ENCODE data around the gene TSPAN4. TPM values are rescaled to one million over a fixed set of nuclear protein-coding genes. Genes with fewer than 3 reads are reported as not detected.

Gene TSPAN4
- total RNA-seq, 1 donor from 2014 or later: 56.7 TPM

DNA sequence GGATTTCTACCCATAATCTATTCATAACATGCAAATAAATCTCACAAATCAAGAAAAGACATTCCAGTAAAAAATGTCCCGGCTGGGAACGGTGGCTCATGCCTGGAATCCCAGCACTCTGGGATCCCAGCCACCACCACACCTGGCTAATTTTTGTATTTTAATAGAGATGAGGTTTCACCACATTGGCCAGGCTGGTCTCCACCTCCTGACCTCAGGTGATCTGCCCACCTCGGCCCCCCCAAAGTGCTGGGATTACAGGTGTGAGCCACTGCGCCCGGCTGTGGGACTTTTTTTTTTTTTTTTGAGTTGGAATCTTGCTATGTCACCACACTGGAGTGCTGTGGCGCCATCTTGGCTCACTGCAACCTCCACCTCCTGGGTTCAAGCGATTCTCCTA is 63.3 kb downstream of the TSPAN4 start:
- no peak for DNase-seq (ENCODE audit: low read depth)

DNA sequence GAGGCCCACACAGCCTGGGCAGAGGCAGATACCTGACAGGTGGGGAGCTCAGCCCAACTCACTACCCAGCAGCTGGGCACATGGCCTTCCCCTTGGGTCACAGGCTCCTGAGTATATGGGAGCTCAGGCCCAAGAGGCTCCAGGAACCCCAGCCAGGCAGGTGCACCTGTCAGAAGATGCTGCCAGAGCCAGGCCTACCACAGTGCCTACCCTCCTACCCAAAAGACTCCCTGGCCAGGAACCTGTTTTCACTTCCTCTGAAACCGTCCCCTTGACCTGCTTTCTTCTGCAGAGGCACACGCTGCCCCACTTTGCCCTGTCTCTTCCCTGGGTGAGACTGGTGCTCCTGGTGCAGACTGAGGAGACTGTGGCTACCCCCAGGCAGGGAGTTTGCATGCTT is 65.0 kb downstream of the TSPAN4 start:
- DNase-seq (ENCODE audit: low read depth): no peak

- no peak for DNase-seq (ENCODE audit: low read depth)
These were observed 65.6 kb downstream of the TSPAN4 start for GRCh38 chr11:908273-908672.

DNA sequence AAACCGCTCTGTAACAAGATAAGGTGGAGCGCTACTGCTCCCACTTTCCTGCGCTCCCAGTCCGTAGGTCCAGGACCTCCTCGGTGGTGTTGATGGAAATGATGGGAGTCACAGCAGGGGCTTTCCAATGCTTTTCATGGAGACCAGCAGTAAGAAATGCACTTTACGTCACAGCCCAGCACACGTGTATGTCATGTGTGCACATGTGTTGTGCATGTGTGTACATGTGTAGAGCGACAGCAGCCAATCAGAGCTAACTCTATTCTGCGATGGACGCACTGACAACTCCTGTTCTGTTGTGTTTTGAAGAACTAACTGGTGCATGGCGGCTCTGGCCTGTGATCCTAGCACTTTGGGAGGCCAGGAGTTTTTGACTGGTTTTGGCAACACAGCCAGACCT is 66.8 kb downstream of the TSPAN4 start:
- DNase-seq (ENCODE audit: low read depth): no peak

- DNase-seq (ENCODE audit: low read depth): no peak
These were observed 67.5 kb downstream of the TSPAN4 start for GRCh38 chr11:910044-910588.

DNA sequence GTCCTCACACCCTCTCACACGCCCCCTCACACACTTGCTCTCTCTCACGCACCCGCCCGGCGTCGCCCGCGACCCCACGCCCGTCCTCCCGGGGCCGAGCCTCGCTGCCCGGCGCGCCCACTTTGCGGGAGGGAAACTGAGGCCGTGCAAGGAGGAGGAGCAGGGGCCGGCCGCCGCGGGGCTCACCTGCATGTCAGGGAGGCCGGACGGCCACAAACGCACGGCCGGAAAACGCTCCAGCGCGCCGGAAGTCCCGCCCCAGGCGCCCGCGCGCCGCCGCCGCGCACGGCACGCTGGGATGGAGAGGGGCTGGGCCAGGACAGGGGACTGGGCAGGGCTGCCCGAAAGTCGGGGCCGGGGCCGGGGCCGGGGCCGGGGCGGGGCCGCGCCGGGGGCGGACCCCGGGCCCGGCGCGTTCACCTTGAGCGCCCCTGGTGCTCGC is 68.0 kb downstream of the TSPAN4 start, which contains the start of gene CHID1:
TSS of gene CHID1 (minus strand) at position 222 of the 442 bp plus-strand sequence. CDS start 5,994 bp downstream, outside the sequence.
- peak; percentile 85 for DNase-seq (ENCODE audit: low read depth)

- peak; percentile 63 for DNase-seq (ENCODE audit: low read depth)
These were observed 68.6 kb downstream of the TSPAN4 start for GRCh38 chr11:911031-911889.

GRCh38 chr11:911890-912219 is 69.2 kb downstream of the TSPAN4 start:
- DNase-seq (ENCODE audit: low read depth): no peak

GRCh38 chr11:912266-912665 is 69.6 kb downstream of the TSPAN4 start:
- no peak for DNase-seq (ENCODE audit: low read depth)

- DNase-seq (ENCODE audit: low read depth): no peak
These were observed 70.4 kb downstream of the TSPAN4 start for GRCh38 chr11:913043-913442.

DNA sequence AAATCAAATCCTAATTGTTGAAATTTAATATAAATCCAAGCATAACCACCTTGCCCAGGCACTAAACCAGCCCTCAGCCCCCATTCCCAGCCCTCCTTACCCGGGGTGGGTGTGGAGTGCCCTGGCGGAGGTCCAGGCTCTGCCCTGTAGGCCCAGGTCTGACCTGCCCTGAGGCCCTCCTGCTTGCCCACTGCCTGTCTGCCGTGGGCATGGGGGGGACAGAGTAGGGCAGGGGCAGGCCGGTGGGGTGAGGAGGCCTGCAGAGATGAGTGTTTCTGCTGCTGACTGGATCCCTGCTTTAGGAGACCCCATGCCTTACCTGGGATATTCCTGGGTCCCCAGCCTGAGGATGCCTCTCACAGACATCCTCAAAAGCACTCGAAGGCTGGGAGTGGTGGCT is 71.6 kb downstream of the TSPAN4 start:
- DNase-seq (ENCODE audit: low read depth): no peak

GRCh38 chr11:914747-915501 is 72.3 kb downstream of the TSPAN4 start:
- no peak for DNase-seq (ENCODE audit: low read depth)

Other genes with a start within 250 kb of the TSPAN4 start
- 25.1 and 29.3 TPM in 2 replicates for gene IRF7, start 226.9 kb upstream of the TSPAN4 start, total RNA-seq
- gene CDHR5, start 217.9 kb upstream of the TSPAN4 start, total RNA-seq: not detected in 2 replicates
- gene SCT, start 215.7 kb upstream of the TSPAN4 start, total RNA-seq: not detected in 2 replicates
- gene DRD4, start 205.6 kb upstream of the TSPAN4 start, total RNA-seq: not detected in 2 replicates
- 22.5 and 35.8 TPM in 2 replicates for gene DEAF1, start 147.6 kb upstream of the TSPAN4 start, total RNA-seq
- 37.8 and 44.7 TPM in 2 replicates for gene TMEM80, start 147.0 kb upstream of the TSPAN4 start, total RNA-seq
- gene EPS8L2, start 136.6 kb upstream of the TSPAN4 start, total RNA-seq: 20.4 and 26.5 TPM in 2 replicates
- gene TALDO1, start 95.4 kb upstream of the TSPAN4 start, total RNA-seq: 118 and 155 TPM in 2 replicates
- gene GATD1, start 65.4 kb upstream of the TSPAN4 start, total RNA-seq: 34.5 and 45.8 TPM in 2 replicates
- 0.53 and 0.94 TPM in 2 replicates for gene CEND1, start 52.8 kb upstream of the TSPAN4 start, total RNA-seq
- gene SLC25A22, start 44.6 kb upstream of the TSPAN4 start, total RNA-seq: 8.0 and 15.5 TPM in 2 replicates
- gene PIDD1, start 37.6 kb upstream of the TSPAN4 start, total RNA-seq: 10.5 and 14.7 TPM in 2 replicates
- gene RPLP2, start 32.9 kb upstream of the TSPAN4 start, total RNA-seq: 381 and 504 TPM in 2 replicates
- 84.0 and 183 TPM in 2 replicates for gene PNPLA2, start 23.9 kb upstream of the TSPAN4 start, total RNA-seq
- 16.6 and 26.5 TPM in 2 replicates for gene CRACR2B, start 14.9 kb upstream of the TSPAN4 start, total RNA-seq
- gene CD151, start 9.9 kb upstream of the TSPAN4 start, total RNA-seq: 900 and 1,201 TPM in 2 replicates
- 66.0 and 91.9 TPM in 2 replicates for gene POLR2L, start 323 bp upstream of the TSPAN4 start, total RNA-seq
- 50.7 and 57.6 TPM in 2 replicates for gene CHID1, start 68.0 kb downstream of the TSPAN4 start, total RNA-seq
- 26.2 and 26.9 TPM in 2 replicates for gene AP2A2, start 83.0 kb downstream of the TSPAN4 start, total RNA-seq
- gene MUC6, start 193.9 kb downstream of the TSPAN4 start, total RNA-seq: not detected in 2 replicates
- gene MUC2, start 232.0 kb downstream of the TSPAN4 start, total RNA-seq: not detected in 2 replicates